Hypothalamus (tissue), 51 donors: Measurements from ENCODE around the gene MED7.
A peak's percentile ranks its signal among the peaks of the same experiment; 100 is the strongest.

ENCODE experiments used
- DNase-seq, 51 donors: peaks; one replicate each; lab custom pipeline; 2025; lab: John Stamatoyannopoulos, UW

Gene MED7

DNA sequence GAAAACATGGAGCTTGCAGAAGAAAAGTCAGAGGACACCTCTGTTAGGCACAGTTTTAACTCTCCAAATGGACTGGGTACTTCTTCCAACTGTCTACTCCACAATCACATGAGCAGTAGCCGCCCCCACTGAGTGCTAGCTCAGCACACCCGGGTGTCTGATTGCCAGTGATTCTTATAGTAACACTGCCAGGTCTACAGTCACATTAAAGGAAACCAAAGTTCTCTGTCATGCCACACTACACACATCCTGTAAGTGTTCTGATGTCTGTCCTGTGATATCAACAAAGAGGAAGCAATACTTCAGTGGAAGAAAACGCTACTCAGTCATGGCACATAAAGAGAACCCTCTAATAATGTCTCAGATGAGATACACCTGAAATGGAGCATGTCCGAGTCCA lies 33.7 kb downstream of the MED7 start, which contains the start of gene HAVCR2:
HAVCR2 (minus strand) TSS at position 69 of the 400 bp plus-strand sequence; CDS start at position 8, 61 bp downstream.
- DNase-seq, result peak in 35 of 51 donors; percentile 2 to 63 (median 20)

- DNase-seq, result no peak
These were observed 35.2 kb downstream of the MED7 start for GRCh38 chr5:157107508-157107907.

DNA sequence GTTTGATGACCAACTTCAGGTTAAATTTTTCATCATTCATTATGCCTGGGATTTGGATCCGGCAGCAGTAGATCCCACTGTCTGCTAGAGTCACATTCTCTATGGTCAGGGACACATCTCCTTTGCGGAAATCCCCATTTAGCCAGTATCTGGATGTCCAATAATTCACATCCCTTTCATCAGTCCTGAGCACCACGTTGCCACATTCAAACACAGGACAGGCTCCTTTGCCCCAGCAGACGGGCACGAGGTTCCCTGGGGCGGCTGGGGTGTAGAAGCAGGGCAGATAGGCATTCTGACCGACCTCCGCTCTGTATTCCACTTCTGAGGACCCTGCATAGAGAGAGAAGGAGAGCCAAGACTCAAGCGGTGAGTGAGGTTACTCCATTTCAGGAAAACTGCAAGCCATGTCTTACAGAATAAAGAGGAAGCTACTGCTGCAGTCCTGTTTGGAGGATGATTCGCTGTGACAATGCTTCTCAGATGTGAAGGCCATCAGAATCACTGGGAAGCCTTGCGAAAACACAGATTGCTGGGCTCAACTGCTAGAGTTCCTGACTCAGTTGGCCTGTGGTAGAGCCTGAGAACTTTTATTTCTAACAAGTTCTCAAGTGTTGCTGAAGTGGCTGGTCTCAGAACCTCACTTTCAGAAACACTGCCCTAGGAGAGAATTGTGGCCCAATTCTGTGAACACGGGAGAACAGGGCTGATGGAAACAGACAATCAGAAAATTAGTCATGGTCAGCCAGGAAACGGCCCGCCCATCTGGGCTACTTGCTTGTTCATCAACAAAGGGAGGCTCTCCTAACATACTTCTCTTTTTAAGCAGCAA lies 35.8 kb downstream of the MED7 start:
- peak in 5 of 51 donors; percentile 2 to 14 (median 3) for DNase-seq

DNA sequence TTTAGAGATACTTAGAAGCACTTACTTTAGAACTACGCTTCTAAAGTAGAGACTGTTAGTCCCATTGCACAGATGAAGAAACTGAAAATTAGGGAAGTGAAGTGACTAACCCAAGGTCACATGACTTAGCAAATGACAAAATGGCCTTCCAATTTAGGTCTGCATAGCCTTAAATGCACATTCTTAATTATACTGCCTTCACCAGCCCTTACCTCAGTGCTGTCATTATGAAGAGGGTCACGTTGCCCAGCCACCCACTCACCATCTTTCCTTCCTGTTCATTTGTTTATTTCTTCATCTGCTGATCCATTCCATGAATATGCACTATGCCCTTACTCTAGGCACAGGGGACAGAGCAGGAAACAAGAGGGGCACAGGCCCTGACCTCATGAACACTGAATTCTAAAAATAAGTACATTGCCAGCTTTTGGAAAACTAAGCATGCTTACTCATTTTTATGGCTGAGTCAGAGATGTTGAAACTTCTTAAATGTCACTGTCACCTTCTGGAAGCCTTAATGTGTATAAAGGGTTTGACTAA lies 42.5 kb downstream of the MED7 start:
- DNase-seq, result no peak

- DNase-seq, result no peak
These were observed 54.2 kb downstream of the MED7 start for GRCh38 chr5:157088342-157088990.
